ENCODE results near the gene MAD2L1.

The MAD2L1 gene

DNA sequence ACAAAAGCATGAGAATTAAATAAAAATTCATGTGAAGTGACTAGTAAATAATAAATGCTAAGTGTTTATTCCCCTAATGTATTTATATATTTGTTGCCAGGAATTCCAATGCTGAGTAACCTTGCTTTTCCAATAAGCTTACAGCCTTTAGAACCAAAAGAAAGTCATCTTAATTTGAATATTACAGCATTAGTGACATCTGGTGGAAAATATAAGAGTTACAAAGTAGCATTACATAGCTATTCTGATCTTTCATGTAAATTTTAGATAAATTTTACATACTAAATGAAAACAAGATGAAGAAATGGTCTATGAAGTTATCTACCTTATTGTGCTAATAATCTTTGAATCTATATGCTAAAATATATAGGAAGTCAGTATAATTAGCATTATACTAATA, 10.4 kb downstream of the MAD2L1 start:
- DNase-seq: no peak

DNA sequence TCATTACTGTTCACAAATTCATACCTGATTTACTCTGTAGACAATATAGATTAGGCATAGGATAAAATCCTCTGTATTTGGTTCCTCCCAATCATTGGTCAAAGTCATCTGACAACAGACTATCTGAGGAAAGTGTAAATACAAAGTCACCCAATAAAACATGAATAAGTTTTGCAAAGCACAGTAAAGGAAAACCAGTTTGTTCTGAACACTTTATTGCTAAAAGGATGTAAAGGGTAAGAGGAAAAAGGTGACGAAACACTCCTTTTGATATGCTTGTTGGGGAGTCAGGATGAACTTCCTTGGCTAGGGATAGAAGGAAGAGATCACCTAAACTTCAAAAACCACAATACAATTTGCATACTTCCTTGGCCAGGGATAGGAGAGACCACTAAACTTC, 10.9 kb downstream of the MAD2L1 start:
- no peak for DNase-seq

DNA sequence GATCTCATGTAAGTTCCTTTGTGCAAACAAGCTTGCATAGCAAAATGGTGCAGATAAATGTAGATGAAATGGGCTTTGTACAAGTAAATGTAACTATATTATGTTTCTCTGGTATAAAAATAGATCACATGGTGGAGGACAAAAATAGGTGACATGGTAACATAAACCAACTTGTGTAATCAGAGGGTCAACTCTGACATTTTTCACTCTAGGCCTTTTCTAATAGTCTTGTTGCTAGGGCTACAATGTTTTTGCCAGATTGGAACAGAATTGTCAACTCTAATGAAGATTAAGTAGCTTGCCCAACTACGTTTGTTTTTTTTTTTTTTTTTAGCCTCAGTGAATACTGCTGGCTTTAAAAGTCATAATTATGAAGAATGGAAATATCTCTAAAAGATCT, 11.5 kb downstream of the MAD2L1 start:
- no peak for DNase-seq

DNA sequence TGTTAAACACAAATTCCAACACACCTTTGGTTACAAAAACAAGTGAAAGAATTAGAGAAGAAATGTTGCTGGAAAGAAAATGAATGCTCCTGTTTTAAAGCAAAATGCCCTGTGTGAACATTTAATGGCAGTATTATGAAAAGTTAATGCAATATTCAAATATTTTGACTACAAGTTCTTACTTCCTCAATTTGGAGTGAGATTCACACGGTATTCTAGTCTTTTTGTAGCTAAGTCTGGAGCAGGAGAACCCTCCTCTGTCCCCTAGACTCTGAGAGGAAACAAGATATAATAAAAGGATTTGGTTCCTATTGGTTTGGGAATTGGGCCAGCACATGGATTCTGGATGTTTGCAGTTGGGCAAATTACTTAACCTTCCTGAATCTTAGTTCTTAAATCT, 12.7 kb downstream of the MAD2L1 start:
- DNase-seq: no peak

DNA sequence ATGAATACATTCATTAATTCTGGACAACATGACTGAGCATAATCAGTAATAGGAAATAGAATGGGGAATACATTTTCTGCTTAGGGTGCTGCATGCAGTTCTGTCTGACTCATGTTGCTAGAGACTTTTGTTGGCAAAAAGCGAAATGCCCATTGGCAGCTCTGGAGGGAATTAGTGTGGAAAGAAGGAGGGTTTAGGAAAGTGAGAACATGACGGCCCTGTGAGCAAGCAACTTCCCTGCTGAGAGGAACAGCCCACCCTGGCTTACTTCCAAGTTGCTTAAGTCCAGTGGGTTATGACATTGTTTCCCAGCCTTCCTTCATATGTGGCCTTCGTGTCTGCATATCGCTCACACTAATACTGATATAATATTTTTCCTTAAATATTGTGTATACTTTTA, 13.8 kb downstream of the MAD2L1 start:
- DNase-seq: no peak

DNA sequence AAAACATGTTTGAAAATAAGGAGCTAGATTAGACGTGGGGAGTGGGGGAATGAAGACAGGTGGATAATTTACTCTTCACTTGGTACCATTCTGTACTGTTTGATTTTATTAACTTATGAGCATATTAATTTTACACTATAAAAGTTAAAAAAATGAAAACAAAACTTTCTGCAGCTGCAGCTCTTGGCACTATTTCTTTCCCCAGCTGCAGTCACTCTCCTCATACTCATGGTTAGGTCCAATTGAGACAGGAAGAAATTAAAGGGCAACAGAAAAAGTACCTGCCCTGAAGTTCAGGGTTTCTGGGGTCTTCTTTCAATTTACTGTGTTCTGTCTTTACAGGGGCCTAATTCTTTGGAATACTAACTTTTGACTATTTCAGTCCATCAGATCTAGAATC, 15.4 kb downstream of the MAD2L1 start:
- no peak for DNase-seq

DNA sequence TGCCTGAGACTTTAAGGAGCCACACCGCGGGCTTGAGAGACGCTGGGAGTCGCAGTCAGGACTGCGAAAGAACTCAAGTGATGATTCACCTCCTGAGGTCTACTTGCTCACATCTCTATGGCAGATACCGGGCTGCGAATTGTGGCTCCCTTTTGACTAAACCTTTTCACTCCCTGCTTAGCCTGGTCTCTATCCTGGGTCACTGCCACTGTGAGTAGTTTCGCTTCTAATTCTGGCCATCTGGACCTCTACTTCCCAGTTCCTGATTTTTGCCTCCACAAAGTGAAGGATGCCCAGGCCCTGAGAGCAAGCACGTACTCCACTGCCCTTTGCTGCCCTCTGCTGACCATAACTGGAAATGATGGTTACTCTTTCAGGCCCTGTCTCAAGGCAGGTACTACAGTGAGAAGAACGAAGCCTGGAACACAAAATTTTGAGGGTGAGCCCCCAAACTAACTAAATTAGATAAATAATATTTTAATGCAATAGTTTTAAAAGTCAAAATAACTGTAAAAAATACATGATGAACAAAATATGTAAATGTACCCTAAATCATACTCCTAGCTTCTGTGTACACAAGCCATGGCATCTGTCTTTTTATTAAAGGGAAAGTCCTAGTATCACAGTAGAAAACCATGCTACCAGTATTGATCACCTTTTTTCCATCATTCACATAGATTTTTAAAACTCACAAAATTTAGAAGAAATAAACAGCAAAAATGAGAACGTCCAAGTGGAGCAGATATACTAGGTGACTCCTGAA, 16.7 kb downstream of the MAD2L1 start:
- DNase-seq: peak; percentile 85

DNA sequence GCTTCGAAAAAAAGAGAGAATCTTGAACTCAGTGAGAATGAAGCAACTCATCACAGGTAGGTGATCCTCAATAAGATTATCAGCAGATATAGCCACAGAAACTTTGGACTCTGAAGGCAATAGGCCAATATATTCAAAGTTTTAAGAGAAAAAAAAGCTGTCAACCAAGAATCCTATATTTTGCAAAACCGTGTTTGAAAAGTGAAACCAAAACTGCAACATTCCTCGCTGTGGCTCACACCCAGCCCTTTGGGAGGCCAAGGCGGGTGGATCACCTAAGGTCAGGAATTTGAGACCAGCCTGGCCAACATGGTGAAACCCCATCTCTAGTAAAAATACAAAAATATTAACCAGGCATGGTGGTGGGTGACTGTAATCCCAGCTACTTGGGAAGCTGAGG, 22.8 kb downstream of the MAD2L1 start:
- no peak for DNase-seq

DNA sequence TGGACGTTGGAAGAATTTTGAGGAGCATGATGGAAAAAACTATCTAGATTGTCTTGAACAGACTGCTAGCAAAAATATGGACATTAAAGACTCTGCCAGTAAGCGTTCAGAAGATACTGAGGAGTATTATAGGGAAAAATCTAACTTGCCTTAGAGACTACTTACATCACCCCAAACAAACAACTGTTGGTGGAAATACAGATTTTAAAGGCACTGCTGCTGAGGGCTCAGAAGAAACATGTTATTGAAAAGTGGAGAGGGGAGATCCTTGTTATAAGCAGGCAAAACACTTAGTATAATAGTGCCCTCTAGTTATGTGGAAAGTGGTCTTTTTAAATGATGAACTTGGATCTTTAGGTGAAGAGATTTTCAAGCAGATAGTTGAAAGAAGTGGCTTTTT, 29.2 kb downstream of the MAD2L1 start:
- no peak for DNase-seq

DNA sequence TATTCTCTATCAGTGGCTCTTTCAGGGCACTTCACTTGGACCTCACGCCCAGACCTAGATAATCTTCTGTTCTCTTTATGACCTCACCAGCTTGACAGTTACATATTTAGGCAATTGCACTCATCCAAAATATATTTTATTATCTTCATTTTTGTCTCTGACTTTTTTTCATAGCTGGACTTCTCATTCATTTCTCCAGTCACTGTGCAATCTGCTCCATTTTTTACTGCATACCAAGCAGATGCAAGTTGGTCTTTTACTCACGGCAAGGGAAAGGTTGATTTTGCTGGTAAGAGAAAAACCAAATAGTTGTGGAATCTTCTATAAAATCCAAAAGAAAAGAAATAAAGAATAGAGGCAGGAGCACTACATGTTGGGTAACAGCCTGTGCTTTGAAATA, 31.7 kb downstream of the MAD2L1 start:
- DNase-seq: no peak

DNA sequence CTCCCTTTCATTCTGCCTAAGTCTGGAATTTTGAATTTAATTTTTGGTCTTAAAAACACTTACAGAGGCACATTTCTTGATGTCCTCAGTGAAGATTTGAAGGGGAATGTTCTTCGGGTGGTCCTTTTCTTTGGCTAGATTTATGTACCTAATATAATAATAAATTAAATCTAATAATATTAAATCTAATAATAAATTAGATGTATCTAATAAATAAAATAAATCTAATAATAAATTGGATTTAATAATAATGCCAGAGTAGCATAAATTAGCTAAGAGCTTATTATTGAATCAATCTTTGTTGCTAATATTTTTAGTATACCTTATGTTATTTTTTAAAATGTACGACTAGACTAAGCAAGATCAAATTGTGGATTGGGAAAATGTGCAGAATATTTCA, 39.8 kb downstream of the MAD2L1 start:
- DNase-seq: no peak

DNA sequence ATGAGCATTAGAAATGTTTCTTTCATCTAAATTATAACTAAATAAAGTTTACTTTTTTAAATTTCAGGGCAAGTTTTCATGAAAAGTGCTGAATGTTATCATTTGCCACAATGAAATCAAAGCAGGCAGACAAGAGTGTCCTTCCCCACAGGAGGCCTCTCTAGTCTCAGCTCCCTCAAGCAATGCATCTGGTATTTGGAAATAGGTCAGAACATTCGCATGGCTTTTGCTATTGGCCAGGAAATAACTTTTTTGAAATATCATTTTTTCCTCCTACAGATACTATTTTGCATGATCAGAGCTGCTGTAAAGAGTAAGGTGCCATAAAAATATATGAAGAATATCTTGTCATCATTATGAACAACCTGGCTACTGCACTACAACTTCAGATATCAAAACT, 41.1 kb downstream of the MAD2L1 start:
- DNase-seq: no peak

DNA sequence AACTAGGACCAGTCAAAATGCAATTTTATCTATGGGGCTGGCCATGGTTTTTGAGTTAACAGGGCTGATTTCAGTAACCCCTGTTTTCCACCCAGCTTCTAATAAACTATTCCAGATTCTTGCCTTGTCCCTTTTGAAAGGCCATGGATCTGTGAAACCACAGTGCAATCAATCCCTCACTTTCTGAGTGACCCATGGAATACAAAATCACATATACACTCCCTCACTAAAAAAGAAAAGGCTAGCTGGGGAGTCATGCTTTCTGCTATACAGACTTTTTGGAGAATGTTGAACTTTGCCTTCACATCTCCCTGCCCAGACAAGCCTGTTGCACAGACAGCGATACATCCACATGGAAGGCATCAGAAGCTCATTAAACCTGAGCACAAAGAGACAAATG, 47.9 kb downstream of the MAD2L1 start:
- DNase-seq: no peak

DNA sequence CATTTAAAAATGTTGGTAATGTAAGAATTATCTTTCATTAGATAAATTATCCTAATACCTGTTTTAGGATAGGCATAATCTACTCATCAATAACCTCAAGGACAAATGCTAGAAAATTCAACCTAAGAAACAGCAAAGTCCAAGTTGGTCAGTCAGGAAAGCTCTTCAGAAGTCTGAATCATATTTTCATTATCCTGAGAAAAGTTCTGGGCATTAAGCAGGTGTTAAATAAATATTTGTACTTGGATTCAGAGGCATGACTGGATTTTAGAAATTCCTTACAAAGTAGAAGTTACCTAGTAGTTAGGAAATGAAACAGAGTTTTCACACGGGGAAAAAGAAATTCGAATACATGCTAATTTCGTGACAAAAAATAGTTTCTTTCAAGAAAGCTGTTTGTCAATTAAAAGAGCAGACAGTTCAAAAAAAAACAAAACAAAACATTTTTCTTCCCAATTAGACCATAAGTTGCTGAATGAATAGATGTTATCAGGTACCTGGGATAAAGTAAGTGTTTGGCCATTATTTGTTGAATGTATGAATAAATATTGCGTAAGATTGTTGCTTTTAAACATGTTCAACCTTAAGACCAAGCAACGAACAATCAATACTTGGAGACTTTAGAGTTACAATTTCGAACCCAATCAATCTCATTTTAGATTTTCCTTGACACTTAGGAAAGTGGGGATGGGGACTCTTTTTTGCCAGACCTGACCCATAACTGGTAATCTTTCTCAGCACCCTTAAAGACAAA, 48.5 kb downstream of the MAD2L1 start:
- DNase-seq: no peak

DNA sequence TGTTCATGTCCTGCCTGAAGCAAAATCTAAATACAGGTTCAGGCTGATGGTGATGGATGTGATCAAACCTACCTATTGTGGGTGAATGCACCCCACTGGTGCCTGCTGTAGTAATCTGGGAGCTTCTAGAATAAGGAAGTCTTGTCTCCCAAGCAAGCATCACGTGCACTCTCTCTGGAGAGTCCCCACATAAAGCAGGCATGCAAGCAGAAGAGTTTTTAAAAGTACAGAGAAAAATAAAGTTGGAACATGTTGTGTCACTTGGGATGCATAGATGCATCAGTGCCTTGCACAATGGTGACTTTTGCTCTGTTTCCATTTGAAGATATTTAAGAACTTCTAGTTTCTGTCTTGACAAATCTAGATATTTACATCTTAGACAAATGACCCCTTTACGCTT, 54.9 kb downstream of the MAD2L1 start:
- no peak for DNase-seq

DNA sequence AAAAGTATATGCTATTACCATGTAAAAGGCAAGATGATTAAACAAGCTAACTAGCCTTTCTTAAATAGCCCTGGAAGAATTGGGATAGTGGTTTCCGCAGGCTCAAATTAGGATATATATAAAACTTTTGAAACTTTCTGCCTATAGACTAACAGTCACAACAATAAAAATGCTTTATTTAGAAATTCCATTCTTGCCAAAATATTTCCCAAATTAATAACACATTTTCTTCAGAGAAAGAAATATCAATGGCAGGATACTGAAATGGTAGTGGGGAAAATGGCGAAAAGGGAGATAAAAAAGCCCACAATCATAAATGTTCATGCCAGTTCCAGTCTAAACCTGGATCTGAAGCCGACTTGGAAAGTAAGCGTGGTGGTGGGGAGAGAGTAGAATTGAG, 56.0 kb downstream of the MAD2L1 start:
- DNase-seq: no peak

DNA sequence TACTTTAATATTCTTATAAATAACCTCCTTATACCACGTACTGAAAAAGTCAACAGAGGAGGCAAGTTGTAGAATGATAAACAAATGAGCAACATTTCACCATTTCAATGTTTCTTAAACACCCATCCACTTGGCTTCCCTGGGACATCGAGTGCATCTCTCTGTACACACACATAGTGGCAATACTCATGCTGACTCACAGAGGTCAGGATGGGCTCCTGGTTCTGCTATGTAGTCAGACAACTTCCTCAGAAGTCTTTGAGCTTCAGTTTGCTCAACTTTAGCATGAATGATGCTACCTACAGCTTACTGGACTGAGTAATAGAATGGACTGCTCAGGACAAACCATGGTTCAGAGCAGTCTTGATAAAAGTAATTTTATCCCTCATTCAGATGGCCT, 56.9 kb downstream of the MAD2L1 start:
- DNase-seq: no peak

DNA sequence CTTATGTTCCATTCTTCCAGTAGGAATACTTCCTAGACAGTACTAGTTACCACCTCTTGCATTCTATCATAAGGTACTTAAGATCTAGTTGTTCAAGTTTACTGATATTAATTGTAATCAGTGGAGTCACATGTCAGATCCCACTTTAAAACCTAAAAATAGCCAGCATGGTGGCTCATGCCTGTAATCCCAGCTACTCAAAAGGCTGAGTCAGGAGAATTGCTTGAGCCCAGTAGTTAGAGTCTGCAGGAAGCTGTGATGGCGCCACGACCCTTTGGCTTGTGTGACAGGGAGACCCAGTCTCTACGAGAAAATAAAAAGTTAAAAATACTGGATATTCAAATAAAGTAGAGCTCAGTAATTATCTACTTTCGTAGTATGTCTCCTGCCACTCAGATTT, 57.7 kb downstream of the MAD2L1 start:
- DNase-seq: no peak

DNA sequence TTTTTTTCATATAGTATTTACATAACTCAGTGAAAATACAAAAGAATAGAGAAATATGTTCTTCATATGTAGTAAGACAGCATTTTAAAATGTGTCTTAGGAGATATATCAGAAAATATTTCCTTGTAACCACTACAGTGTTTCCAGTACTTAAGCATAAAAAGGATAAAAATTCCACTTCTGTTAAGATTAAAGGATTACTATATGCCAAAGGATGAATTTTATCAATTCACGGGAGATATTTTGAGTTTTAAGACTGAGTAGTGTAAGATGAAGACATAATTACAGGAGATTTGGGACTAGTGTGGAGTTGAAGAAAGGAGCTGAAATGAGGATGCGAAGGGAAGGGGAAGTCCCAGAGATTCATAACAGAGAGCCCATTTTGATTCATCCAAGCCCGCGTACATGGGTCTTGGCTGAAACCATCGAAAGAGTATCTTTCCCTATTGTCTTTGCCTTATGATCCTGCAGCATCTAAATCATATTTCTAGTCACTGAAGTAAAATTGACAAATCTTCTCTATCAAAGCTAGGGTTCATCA, 58.7 kb downstream of the MAD2L1 start:
- DNase-seq: no peak

DNA sequence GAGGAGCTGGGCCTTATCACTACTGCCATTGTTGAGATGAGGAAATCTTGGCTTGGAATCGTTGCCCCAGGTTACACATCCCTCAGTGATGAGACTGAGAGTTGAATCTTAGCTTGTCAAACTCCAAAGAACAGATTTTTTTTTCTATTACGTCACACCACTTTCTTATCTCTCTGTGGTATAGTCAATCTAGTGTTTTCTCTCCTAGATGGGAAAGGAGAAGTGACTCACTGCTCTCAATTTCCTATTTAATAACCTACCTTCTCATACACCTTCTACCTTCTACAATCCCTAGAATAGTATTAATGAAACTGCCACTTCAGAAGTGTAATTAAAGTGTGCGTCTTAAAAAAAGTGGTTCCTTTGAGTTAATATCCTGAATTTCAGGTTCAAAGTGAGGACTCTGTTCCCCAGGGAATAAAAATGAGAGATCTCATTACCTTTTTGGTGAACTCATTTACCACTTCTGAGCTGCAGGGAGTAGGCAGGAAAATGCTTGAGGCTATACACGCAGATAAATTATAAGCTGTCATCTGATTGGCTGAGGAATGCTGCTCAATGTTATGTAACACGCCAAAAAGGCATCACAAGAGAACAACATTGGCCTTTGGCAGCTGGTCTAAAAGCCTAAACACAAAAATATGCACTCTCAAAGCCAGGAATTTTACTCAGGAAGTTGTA, 59.3 kb downstream of the MAD2L1 start:
- no peak for DNase-seq

Measured in midbrain (tissue), 1 donor.